HL-60 (cell line): ENCODE measurements around the gene RBCK1.
"Not testable (repeated sequence)": the region's sequence is repeated elsewhere in the genome, so short reads cannot be mapped to it uniquely, and the experiment has no call there.

Experiments
- DNase-seq, 2 experiments: peaks; one replicate each; pipeline ENCODE4 v3.0.0-alpha.2; 2010 to 2020; ENCODE audit warnings: low read depth in 1 of 2, low spot score in 1 of 2
- H3K27ac ChIP-seq: fragments of 250-450 bp; sonication (Bioruptor Pico); replicated peaks from 2 replicates; pipeline ENCODE4 v1.5.1; 2020; ENCODE audit warnings: mild to moderate bottlenecking, moderate library complexity
- H3K27me3 ChIP-seq: fragments of 250-450 bp; sonication (Bioruptor Pico); 2 replicates; pipeline ENCODE4 v1.5.1; 2021; ENCODE audit warnings: mild to moderate bottlenecking, moderate library complexity; ENCODE audit not compliant: insufficient read depth, poor library complexity, severe bottlenecking
- H3K4me3 ChIP-seq: replicated peaks from 2 replicates; pipeline ENCODE4 v1.5.1; 2011; ENCODE audit warnings: mild to moderate bottlenecking, control low read depth, low read length; ENCODE audit not compliant: insufficient read depth
- CTCF ChIP-seq: IDR thresholded peaks from one replicate; pipeline ENCODE4 v1.5.1; 2011; ENCODE audit warnings: low read length, control low read depth, inconsistent platforms; ENCODE audit not compliant: insufficient read depth
- GABPA ChIP-seq: IDR thresholded peaks from 2 replicates; pipeline ENCODE4 v1.6.1; 2012; ENCODE audit warnings: low read depth
- POLR2AphosphoS5 ChIP-seq: IDR thresholded peaks from 2 replicates; pipeline ENCODE4 v1.6.1; 2012; ENCODE audit warnings: low read depth
- REST ChIP-seq: IDR thresholded peaks from 2 replicates; pipeline ENCODE4 v1.6.1; 2012; ENCODE audit warnings: low read depth; ENCODE audit not compliant: insufficient replicate concordance
- SPI1 ChIP-seq: IDR thresholded peaks from 2 replicates; pipeline ENCODE4 v1.6.1; 2012; ENCODE audit warnings: low read depth, mild to moderate bottlenecking, borderline replicate concordance

RBCK1 gene

GRCh38 chr20:383889-384288 lies 24.2 kb upstream of the RBCK1 start:
- Histone ChIP-seq H3K27me3 (no peaks in the 10 kb centered on the region), H3K4me3 (no peak overlapping the region), H3K27ac (no peak overlapping the region)
- no peak for TF ChIP-seq SPI1
- no peak for TF ChIP-seq GABPA
- TF ChIP-seq POLR2AphosphoS5, result no peak
- TF ChIP-seq REST, result no peak
- TF ChIP-seq CTCF, result no peak
- DNase-seq, result no peak

DNA sequence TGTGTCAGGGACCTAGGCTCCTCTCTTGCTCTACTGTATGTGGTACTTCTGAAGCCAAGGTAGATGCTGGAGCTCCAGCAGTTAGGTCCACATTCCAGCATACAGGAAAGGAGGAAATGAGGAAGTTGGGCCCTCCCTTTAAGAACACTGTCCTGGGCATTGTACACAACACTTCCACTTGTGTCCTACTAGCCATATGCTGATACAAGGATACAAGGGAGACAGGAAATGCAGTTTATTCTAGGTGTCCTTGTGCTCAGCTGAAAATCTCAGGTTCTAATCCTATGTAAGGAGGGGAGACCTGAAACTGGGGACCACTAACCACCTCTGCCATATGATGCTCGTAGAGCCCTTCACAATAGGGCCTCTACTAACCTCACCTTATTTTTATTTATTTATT lies 23.4 kb upstream of the RBCK1 start:
- Histone ChIP-seq H3K4me3 (no peak overlapping the region), H3K27ac (no peak overlapping the region), H3K27me3 (no peaks in the 10 kb centered on the region)
- TF ChIP-seq REST (no peak), GABPA (no peak), POLR2AphosphoS5 (no peak), CTCF (no peak), SPI1 (no peak)
- DNase-seq, result no peak

DNA sequence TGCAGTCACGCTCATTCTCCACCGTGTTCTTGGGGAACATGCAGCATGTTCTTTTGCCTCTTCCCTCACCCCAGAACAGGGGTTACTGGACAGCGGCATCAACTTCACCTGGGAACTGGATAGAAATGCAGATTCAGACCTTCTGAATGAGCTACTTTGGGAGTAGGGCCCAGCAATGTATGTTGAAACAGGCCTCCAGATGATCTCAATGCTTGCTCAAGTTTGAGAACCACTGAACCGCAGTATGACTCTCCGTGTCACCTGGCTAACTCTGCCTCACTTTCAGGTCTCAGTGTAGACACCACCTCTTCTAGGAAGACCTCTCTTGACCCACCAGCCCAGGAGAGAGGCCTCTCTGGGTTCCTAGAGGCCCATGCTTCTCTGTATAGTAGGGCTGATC lies 22.7 kb upstream of the RBCK1 start:
- TF ChIP-seq REST, result no peak
- TF ChIP-seq SPI1, result no peak
- TF ChIP-seq POLR2AphosphoS5, result no peak
- TF ChIP-seq GABPA, result no peak
- no peak for TF ChIP-seq CTCF
- DNase-seq, result no peak
- Histone ChIP-seq H3K4me3 (no peak overlapping the region), H3K27ac (no peak overlapping the region), H3K27me3 (no peaks in the 10 kb centered on the region)

GRCh38 chr20:386634-387033 lies 21.5 kb upstream of the RBCK1 start:
- DNase-seq, H3K27me3 ChIP-seq: not testable (repeated sequence)

More at GRCh38 chr20:386634-387033, 21.5 kb upstream of the RBCK1 start:
- H3K27ac ChIP-seq, H3K4me3 ChIP-seq: not testable (repeated sequence)
